Fibroblast of lung (primary cell): Measurements from ENCODE around the gene KLK8. TPM values are rescaled to one million over a fixed set of nuclear protein-coding genes. Genes with fewer than 3 reads are reported as not detected.

ENCODE experiments used
- DNase-seq, 2 donors: peaks; one replicate each; pipeline versions ENCODE4 v3.0.0 to v3.0.0-alpha.2; 2010; ENCODE audit warnings: low read depth in 2 of 2
- H2AFZ ChIP-seq: 2 replicates; pipeline ENCODE4 v1.5.1; 2012; ENCODE audit warnings: low read length, control low read depth, inconsistent platforms
- H3K27ac ChIP-seq: 2 replicates; pipeline ENCODE4 v1.5.1; 2011; ENCODE audit warnings: low read length, control low read depth; ENCODE audit not compliant: insufficient read depth
- H3K27me3 ChIP-seq: 2 replicates; pipeline ENCODE4 v1.5.1; 2011; ENCODE audit warnings: mild to moderate bottlenecking, low read length; ENCODE audit not compliant: control insufficient read depth, insufficient read depth
- H3K36me3 ChIP-seq: 2 replicates; pipeline ENCODE4 v1.5.1; 2011; ENCODE audit warnings: low read length; ENCODE audit not compliant: control insufficient read depth, insufficient read depth
- H3K4me1 ChIP-seq: 2 replicates; pipeline ENCODE4 v1.5.1; 2011; ENCODE audit warnings: low read length; ENCODE audit not compliant: control insufficient read depth, insufficient read depth; ENCODE audit errors: extremely low read depth
- H3K4me2 ChIP-seq: 2 replicates; pipeline ENCODE4 v1.5.1; 2011; ENCODE audit warnings: low read length, control low read depth; ENCODE audit not compliant: insufficient read depth; ENCODE audit errors: extremely low read depth
- H3K4me3 ChIP-seq, 4 experiments: fragments of 200-600 bp in 1 of 4; sonication (generic) in 1 of 4; replicated peaks in 1 of 4; 2 replicates each; pipeline ENCODE4 v1.5.1; 2011 to 2016; ENCODE audit warnings: low read length in 4 of 4, low read depth in 3 of 4, mild to moderate bottlenecking in 3 of 4, control low read depth in 2 of 4, inconsistent platforms in 1 of 4, mixed read lengths in 1 of 4; ENCODE audit not compliant: insufficient read depth in 1 of 4; ENCODE audit errors: control extremely low read depth in 1 of 4
- H3K79me2 ChIP-seq: 2 replicates; pipeline ENCODE4 v1.5.1; 2012; ENCODE audit warnings: mild to moderate bottlenecking, low read length, inconsistent platforms; ENCODE audit not compliant: control insufficient read depth, insufficient read depth
- H3K9ac ChIP-seq: 2 replicates; pipeline ENCODE4 v1.5.1; 2011; ENCODE audit warnings: mild to moderate bottlenecking, low read length, control low read depth; ENCODE audit not compliant: insufficient read depth
- H3K9me3 ChIP-seq: 2 replicates; pipeline ENCODE4 v1.5.1; 2012; ENCODE audit warnings: low read depth, low read length; ENCODE audit not compliant: control insufficient read depth, insufficient read depth
- H4K20me1 ChIP-seq: 2 replicates; pipeline ENCODE4 v1.5.1; 2011; ENCODE audit warnings: low read length; ENCODE audit not compliant: control insufficient read depth, insufficient read depth; ENCODE audit errors: extremely low read depth
- EZH2 ChIP-seq: IDR thresholded peaks from 2 replicates; pipeline ENCODE4 v1.5.1; 2012; ENCODE audit warnings: low read length, control low read depth, mild to moderate bottlenecking; ENCODE audit errors: missing control alignments
- polyA plus RNA-seq, 2 donors: library from polyadenylated mRNA; depleted of rRNA in 1 of 2; stranded (reverse) in 1 of 2; unstranded in 1 of 2; fragments of >200 nt; gene quantifications; 2 replicates each; pipeline ENCODE4 v1.2.1, GENCODE V29; 2011 to 2012; ENCODE audit warnings: missing spikeins in 1 of 2
- total RNA-seq: library from RNA; depleted of rRNA; stranded (reverse); fragments of >200 nt; gene quantifications from 2 replicates; pipeline ENCODE4 v1.2.1, GENCODE V29; 2014
- TF ChIP-seq, protein P1 (sequence below), 2 donors: IDR thresholded peaks in 1 of 2; conservative IDR thresholded peaks in 1 of 2; 1 replicate in 1 of 2; 2 replicates in 1 of 2; pipeline ENCODE4 v1.5.1; 2011 to 2012; ENCODE audit warnings: low read length in 2 of 2, control low read depth in 1 of 2, inconsistent platforms in 1 of 2, low read depth in 1 of 2, mild to moderate bottlenecking in 1 of 2

KLK8 gene
- total and polyA plus RNA-seq, 2 donors (not counting 1 experiment from before 2014, with no cell fraction given): not detected

GRCh38 chr19:51002089-51002532 is 707 bp upstream of the KLK8 start:
- Histone ChIP-seq H4K20me1 (no peaks in the 10 kb centered on the region), H3K4me3 (no peak overlapping the region), H3K27me3 (no peaks in the 10 kb centered on the region), H3K79me2 (no peaks in the 10 kb centered on the region), H2AFZ (no peak overlapping the region), H3K27ac (no peak overlapping the region), H3K9ac (no peak overlapping the region), H3K4me2 (no peak overlapping the region), H3K36me3 (no peaks in the 10 kb centered on the region), H3K4me1 (no peaks in the 10 kb centered on the region), H3K9me3 (no peaks in the 10 kb centered on the region)
- no peak for DNase-seq
- TF ChIP-seq, protein P1, sequence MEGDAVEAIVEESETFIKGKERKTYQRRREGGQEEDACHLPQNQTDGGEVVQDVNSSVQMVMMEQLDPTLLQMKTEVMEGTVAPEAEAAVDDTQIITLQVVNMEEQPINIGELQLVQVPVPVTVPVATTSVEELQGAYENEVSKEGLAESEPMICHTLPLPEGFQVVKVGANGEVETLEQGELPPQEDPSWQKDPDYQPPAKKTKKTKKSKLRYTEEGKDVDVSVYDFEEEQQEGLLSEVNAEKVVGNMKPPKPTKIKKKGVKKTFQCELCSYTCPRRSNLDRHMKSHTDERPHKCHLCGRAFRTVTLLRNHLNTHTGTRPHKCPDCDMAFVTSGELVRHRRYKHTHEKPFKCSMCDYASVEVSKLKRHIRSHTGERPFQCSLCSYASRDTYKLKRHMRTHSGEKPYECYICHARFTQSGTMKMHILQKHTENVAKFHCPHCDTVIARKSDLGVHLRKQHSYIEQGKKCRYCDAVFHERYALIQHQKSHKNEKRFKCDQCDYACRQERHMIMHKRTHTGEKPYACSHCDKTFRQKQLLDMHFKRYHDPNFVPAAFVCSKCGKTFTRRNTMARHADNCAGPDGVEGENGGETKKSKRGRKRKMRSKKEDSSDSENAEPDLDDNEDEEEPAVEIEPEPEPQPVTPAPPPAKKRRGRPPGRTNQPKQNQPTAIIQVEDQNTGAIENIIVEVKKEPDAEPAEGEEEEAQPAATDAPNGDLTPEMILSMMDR (conservative IDR thresholded peaks at IDR 0.05 in 1 of 2, IDR thresholded peaks at IDR 0.05 in 1 of 2; ENCODE audit: low read depth in 1 of 2, low read length in 2 of 2): no peak
- no peak for TF ChIP-seq EZH2

- no peak overlapping the region for H3K4me2 ChIP-seq
- no peaks in the 10 kb centered on the region for H3K9me3 ChIP-seq
- H4K20me1 ChIP-seq: no peaks in the 10 kb centered on the region
- H3K9ac ChIP-seq: no peak overlapping the region
- no peaks in the 10 kb centered on the region for H3K36me3 ChIP-seq
- H3K4me3 ChIP-seq: no peak overlapping the region
- no peaks in the 10 kb centered on the region for H3K27me3 ChIP-seq
- H2AFZ ChIP-seq: no peak overlapping the region
- no peak overlapping the region for H3K27ac ChIP-seq
- no peak for DNase-seq
- no peak for TF ChIP-seq EZH2
- TF ChIP-seq, protein P1 (conservative IDR thresholded peaks at IDR 0.05 in 1 of 2, IDR thresholded peaks at IDR 0.05 in 1 of 2; ENCODE audit: low read depth in 1 of 2, low read length in 2 of 2): no peak
- H3K79me2 ChIP-seq: no peaks in the 10 kb centered on the region
- no peaks in the 10 kb centered on the region for H3K4me1 ChIP-seq
These were observed 423 bp downstream of the KLK8 start for GRCh38 chr19:51000981-51001380.

- Histone ChIP-seq H3K9me3 (no peaks in the 10 kb centered on the region), H3K4me2 (no peak overlapping the region), H3K27ac (no peak overlapping the region), H3K9ac (no peak overlapping the region), H2AFZ (no peak overlapping the region), H4K20me1 (no peaks in the 10 kb centered on the region), H3K4me1 (no peaks in the 10 kb centered on the region), H3K79me2 (no peaks in the 10 kb centered on the region), H3K36me3 (no peaks in the 10 kb centered on the region), H3K27me3 (no peaks in the 10 kb centered on the region), H3K4me3 (no peak overlapping the region)
- DNase-seq: no peak
- TF ChIP-seq EZH2: no peak
- TF ChIP-seq, protein P1 (conservative IDR thresholded peaks at IDR 0.05 in 1 of 2, IDR thresholded peaks at IDR 0.05 in 1 of 2; ENCODE audit: low read depth in 1 of 2, low read length in 2 of 2): no peak
These were observed 978 bp downstream of the KLK8 start for GRCh38 chr19:51000426-51000825.
